HEK293 (cell line): ENCODE results near the gene UROD.

Experiments
- CTCF ChIA-PET: fragments of 350-600 bp; formaldehyde crosslinking; extraction: SDS; loops from one replicate; lab custom pipeline; 2021; ENCODE audit warnings: antibody characterized with exemption; lab: Yijun Ruan, JAX
- POLR2A ChIA-PET: fragments of 300-600 bp; formaldehyde crosslinking; extraction: SDS; loops from one replicate; lab custom pipeline; 2020; ENCODE audit warnings: antibody characterized with exemption, inconsistent platforms; lab: Yijun Ruan, JAX
- H3K27ac ChIP-seq: fragments of 200-500 bp; sonication (Bioruptor generic); 2 replicates; pipeline ENCODE4 v1.5.1; 2014; ENCODE audit warnings: low read depth, low read length, control low read depth, inconsistent platforms; ENCODE audit errors: extremely low read depth
- H3K36me3 ChIP-seq, 2 experiments: fragments of 200-500 bp in 1 of 2; sonication (Bioruptor generic) in 1 of 2; 1 replicate in 1 of 2; 2 replicates in 1 of 2; pipeline ENCODE4 v1.5.1; 2014 to 2017; ENCODE audit warnings: inconsistent platforms in 2 of 2, low read length in 2 of 2; ENCODE audit not compliant: control insufficient read depth in 2 of 2, insufficient read depth in 1 of 2
- H3K4me1 ChIP-seq: fragments of 200-500 bp; sonication (Bioruptor generic); 2 replicates; pipeline ENCODE4 v1.5.1; 2014; ENCODE audit warnings: mild to moderate bottlenecking, low read length, inconsistent platforms; ENCODE audit not compliant: control insufficient read depth, insufficient read depth
- H3K4me3 ChIP-seq: 2 replicates; pipeline ENCODE4 v1.5.1; 2011; ENCODE audit warnings: low read depth, mild to moderate bottlenecking, control low read depth, low read length, moderate library complexity
- H3K9me3 ChIP-seq: fragments of 200-500 bp; sonication (Bioruptor generic); 2 replicates; pipeline ENCODE4 v1.5.1; 2014; ENCODE audit warnings: low read depth, low read length, inconsistent platforms; ENCODE audit not compliant: control insufficient read depth, insufficient read depth
- GLI2 ChIP-seq: fragments of 450-650 bp; formaldehyde crosslinking; IDR thresholded peaks from 2 replicates; pipeline ENCODE4; 2017; ENCODE audit warnings: missing biosample characterization, missing genetic modification characterization, low read depth, borderline replicate concordance
- GLIS1 ChIP-seq: fragments of 450-650 bp; formaldehyde crosslinking; IDR thresholded peaks from 2 replicates; pipeline ENCODE4 v1.5.1; 2016; ENCODE audit warnings: missing biosample characterization, missing genetic modification characterization
- HOXA7 ChIP-seq: sonication (generic); formaldehyde crosslinking; IDR thresholded peaks from 2 replicates; pipeline ENCODE4 v1.8.1; 2022; ENCODE audit warnings: missing genetic modification reagents, borderline replicate concordance
- KLF9 ChIP-seq: fragments of 450-650 bp; formaldehyde crosslinking; IDR thresholded peaks from 2 replicates; pipeline ENCODE4 v1.5.1; 2016; ENCODE audit warnings: missing biosample characterization, missing genetic modification characterization, low read depth
- MEIS1 ChIP-seq: sonication (generic); formaldehyde crosslinking; IDR thresholded peaks from 2 replicates; pipeline ENCODE4 v1.8.1; 2022; ENCODE audit warnings: missing genetic modification reagents, mild to moderate bottlenecking, borderline replicate concordance
- RBAK ChIP-seq: fragments of 450-650 bp; formaldehyde crosslinking; IDR thresholded peaks from 2 replicates; pipeline ENCODE4 v1.5.1; 2016; ENCODE audit warnings: missing biosample characterization, missing genetic modification characterization
- SCRT2 ChIP-seq: fragments of 450-650 bp; formaldehyde crosslinking; IDR thresholded peaks from 2 replicates; pipeline ENCODE4 v1.5.1; 2016; ENCODE audit warnings: missing biosample characterization, missing genetic modification characterization
- ZFHX2 ChIP-seq: fragments of 450-650 bp; formaldehyde crosslinking; conservative IDR thresholded peaks from 2 replicates; pipeline ENCODE4 v1.5.1; 2016; ENCODE audit warnings: missing biosample characterization, missing genetic modification characterization
- ZFP37 ChIP-seq: fragments of 450-650 bp; formaldehyde crosslinking; IDR thresholded peaks from 2 replicates; pipeline ENCODE4 v1.5.1; 2016; ENCODE audit warnings: missing biosample characterization, missing genetic modification characterization
- ZNF121 ChIP-seq: fragments of 450-650 bp; formaldehyde crosslinking; IDR thresholded peaks from 2 replicates; pipeline ENCODE4 v1.5.1; 2016; ENCODE audit warnings: missing biosample characterization, missing genetic modification characterization
- ZNF16 ChIP-seq: fragments of 450-650 bp; formaldehyde crosslinking; IDR thresholded peaks from 2 replicates; pipeline ENCODE4 v1.5.1; 2016; ENCODE audit warnings: low read depth, missing biosample characterization, missing genetic modification characterization
- ZNF24 ChIP-seq: fragments of 450-650 bp; formaldehyde crosslinking; IDR thresholded peaks from 2 replicates; pipeline ENCODE4 v1.5.1; 2016; ENCODE audit warnings: missing biosample characterization, missing genetic modification characterization
- ZNF621 ChIP-seq: fragments of 450-650 bp; formaldehyde crosslinking; IDR thresholded peaks from 2 replicates; pipeline ENCODE4 v1.5.1; 2017; ENCODE audit warnings: missing biosample characterization, missing genetic modification characterization
- ZNF658 ChIP-seq: fragments of 450-650 bp; formaldehyde crosslinking; IDR thresholded peaks from 2 replicates; pipeline ENCODE4; 2016; ENCODE audit warnings: missing biosample characterization, missing genetic modification characterization
- ZNF785 ChIP-seq: fragments of 450-650 bp; formaldehyde crosslinking; IDR thresholded peaks from 2 replicates; pipeline ENCODE4 v1.5.1; 2016; ENCODE audit warnings: missing biosample characterization, missing genetic modification characterization
- ZNF837 ChIP-seq: fragments of 450-650 bp; formaldehyde crosslinking; IDR thresholded peaks from 2 replicates; pipeline ENCODE4 v1.5.1; 2016; ENCODE audit warnings: missing biosample characterization, missing genetic modification characterization
- ZSCAN16 ChIP-seq: fragments of 450-650 bp; formaldehyde crosslinking; IDR thresholded peaks from 2 replicates; pipeline ENCODE4 v1.5.1; 2016; ENCODE audit warnings: missing biosample characterization, missing genetic modification characterization
- TF ChIP-seq, protein P1 (sequence below): fragments of 450-650 bp; formaldehyde crosslinking; IDR thresholded peaks from 2 replicates; pipeline ENCODE4 v1.5.1; 2016; ENCODE audit warnings: missing biosample characterization, missing genetic modification characterization
- TF ChIP-seq, protein P2 (sequence below): fragments of 450-650 bp; formaldehyde crosslinking; conservative IDR thresholded peaks from 2 replicates; pipeline ENCODE4 v1.5.1; 2016; ENCODE audit warnings: low read depth, missing biosample characterization, missing genetic modification characterization
- TF ChIP-seq, protein P3 (sequence below): fragments of 450-650 bp; formaldehyde crosslinking; IDR thresholded peaks from 2 replicates; pipeline ENCODE4 v1.5.1; 2016; ENCODE audit warnings: missing biosample characterization, missing genetic modification characterization
- TF ChIP-seq, protein P4 (sequence below): fragments of 450-650 bp; formaldehyde crosslinking; IDR thresholded peaks from 2 replicates; pipeline ENCODE4 v1.5.1; 2016; ENCODE audit warnings: missing biosample characterization, missing genetic modification characterization

UROD gene

DNA sequence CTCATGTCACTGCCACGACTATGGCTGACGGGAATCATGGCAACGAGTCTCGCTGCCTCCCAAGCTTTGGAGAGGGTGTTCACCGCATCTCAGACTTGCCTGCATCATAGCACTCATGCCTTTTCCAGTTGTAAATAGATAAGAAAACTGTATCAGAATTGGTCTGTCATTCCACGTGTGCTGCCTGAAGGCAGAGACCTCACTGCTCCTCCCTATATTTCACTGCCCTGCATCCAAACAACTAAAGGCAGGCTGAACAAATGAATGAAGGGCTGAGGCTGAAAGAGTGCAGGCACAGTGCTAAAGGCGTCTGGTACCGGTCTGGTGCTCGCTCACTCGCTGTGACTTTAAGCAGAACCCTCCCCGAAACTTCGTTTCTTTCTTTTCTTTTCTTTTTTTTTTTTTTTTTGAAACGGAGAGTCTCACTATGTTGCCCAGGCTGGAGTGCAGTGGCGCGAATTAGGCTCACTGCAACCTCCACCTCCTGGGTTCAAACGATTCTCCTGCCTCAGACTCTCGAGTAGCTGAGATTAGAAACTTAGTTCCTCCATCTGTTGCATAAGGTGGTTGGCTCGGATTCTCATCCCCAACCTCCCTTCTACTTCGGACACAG lies 26.2 kb upstream of the UROD start:
- no peak overlapping the region; the same call in 1 of the 2 replicates for H3K27ac ChIP-seq
- ChIA-PET POLR2A (interaction anchor here (1.0 to 2.2 kb wide), 10 partner anchors 12 to 505 kb away, joined by 3 to 29 read pairs (median 5); partner anchors contain the start of genes BTBD19, HECTD3, PLK3 and PTCH2), CTCF (interaction anchor here (0.9 to 1.9 kb wide), 4 partner anchors 16 to 150 kb away, joined by 3 to 8 read pairs (median 4); no protein-coding TSS in a partner anchor)
- TF ChIP-seq ZNF24 (tag by site-specific recombination) = peak; percentile 86
- TF ChIP-seq ZFP37 = 0 out of 2 replicates have a peak, but pooled peaks have one; percentile 81
- TF ChIP-seq SCRT2 (tag by site-specific recombination) = no peak
- peak; percentile 99 for TF ChIP-seq ZNF121 (tag by site-specific recombination)
- H3K9me3 ChIP-seq = no peaks in the 10 kb centered on the region
- H3K4me1 ChIP-seq = no peaks in the 10 kb centered on the region
- H3K36me3 ChIP-seq = peaks cover 0 to 5% of the 10 kb centered on the region in 2 experiments; a peak in 2 of 3 replicates
- H3K4me3 ChIP-seq = peak overlapping the region; percentile 86

DNA sequence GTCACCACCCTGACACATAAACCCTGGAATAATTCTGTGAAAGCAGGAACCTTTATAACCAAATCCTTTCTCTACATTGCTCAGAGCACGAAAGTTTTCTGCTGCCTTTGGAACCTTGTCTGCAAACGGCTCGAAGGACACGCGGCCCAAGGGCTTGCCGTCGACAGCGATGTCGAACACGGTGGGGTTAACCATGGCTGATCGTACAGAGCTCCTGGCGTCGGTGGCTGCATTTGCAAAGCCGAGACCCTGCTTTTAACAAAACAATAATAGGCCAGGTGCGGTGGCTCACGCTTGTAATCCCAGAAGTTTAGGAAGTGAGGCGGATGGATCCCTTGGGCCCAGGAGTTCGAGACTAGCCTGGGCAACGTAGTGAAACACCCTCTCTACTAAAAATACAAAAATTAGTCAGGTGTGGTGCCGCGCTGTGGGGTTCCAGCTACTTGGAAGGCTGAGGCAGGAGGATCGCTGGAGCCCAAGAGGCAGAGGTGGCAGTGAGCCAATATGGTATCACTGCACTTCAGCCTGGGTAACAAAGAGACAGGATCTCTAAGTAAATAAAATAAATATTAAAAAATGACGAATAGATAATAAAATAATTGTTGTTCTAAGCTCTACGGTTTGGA lies 23.4 kb upstream of the UROD start:
- ChIA-PET POLR2A (interaction anchor here (0.5 to 0.9 kb wide), 2 partner anchors 22 to 42 kb away, joined by 3 read pairs; partner anchors contain the start of gene HECTD3), CTCF (interaction anchor here (0.5 to 0.6 kb wide), 2 partner anchors 12 to 25 kb away, joined by 3 read pairs; no protein-coding TSS in a partner anchor)
- TF ChIP-seq HOXA7 (CRISPR knock-in tag) (no peak), ZNF621 (tag by site-specific recombination) (no peak), ZNF658 (tag by site-specific recombination) (no peak), ZSCAN16 (tag by site-specific recombination) (no peak), KLF9 (no peak), MEIS1 (CRISPR knock-in tag) (no peak), ZNF785 (tag by site-specific recombination) (no peak), GLI2 (tag by site-specific recombination) (no peak), ZNF16 (tag by site-specific recombination) (no peak), RBAK (tag by site-specific recombination) (no peak), GLIS1 (no peak), ZFHX2 (tag by site-specific recombination) (no peak), ZNF837 (no peak)
- TF ChIP-seq, protein P1, sequence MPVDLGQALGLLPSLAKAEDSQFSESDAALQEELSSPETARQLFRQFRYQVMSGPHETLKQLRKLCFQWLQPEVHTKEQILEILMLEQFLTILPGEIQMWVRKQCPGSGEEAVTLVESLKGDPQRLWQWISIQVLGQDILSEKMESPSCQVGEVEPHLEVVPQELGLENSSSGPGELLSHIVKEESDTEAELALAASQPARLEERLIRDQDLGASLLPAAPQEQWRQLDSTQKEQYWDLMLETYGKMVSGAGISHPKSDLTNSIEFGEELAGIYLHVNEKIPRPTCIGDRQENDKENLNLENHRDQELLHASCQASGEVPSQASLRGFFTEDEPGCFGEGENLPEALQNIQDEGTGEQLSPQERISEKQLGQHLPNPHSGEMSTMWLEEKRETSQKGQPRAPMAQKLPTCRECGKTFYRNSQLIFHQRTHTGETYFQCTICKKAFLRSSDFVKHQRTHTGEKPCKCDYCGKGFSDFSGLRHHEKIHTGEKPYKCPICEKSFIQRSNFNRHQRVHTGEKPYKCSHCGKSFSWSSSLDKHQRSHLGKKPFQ (tag by site-specific recombination) = no peak
- TF ChIP-seq, protein P2, sequence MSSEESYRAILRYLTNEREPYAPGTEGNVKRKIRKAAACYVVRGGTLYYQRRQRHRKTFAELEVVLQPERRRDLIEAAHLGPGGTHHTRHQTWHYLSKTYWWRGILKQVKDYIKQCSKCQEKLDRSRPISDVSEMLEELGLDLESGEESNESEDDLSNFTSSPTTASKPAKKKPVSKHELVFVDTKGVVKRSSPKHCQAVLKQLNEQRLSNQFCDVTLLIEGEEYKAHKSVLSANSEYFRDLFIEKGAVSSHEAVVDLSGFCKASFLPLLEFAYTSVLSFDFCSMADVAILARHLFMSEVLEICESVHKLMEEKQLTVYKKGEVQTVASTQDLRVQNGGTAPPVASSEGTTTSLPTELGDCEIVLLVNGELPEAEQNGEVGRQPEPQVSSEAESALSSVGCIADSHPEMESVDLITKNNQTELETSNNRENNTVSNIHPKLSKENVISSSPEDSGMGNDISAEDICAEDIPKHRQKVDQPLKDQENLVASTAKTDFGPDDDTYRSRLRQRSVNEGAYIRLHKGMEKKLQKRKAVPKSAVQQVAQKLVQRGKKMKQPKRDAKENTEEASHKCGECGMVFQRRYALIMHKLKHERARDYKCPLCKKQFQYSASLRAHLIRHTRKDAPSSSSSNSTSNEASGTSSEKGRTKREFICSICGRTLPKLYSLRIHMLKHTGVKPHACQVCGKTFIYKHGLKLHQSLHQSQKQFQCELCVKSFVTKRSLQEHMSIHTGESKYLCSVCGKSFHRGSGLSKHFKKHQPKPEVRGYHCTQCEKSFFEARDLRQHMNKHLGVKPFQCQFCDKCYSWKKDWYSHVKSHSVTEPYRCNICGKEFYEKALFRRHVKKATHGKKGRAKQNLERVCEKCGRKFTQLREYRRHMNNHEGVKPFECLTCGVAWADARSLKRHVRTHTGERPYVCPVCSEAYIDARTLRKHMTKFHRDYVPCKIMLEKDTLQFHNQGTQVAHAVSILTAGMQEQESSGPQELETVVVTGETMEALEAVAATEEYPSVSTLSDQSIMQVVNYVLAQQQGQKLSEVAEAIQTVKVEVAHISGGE (tag by site-specific recombination) = no peak
- TF ChIP-seq, protein P3, sequence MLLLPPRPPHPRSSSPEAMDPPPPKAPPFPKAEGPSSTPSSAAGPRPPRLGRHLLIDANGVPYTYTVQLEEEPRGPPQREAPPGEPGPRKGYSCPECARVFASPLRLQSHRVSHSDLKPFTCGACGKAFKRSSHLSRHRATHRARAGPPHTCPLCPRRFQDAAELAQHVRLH = no peak
- TF ChIP-seq, protein P4, sequence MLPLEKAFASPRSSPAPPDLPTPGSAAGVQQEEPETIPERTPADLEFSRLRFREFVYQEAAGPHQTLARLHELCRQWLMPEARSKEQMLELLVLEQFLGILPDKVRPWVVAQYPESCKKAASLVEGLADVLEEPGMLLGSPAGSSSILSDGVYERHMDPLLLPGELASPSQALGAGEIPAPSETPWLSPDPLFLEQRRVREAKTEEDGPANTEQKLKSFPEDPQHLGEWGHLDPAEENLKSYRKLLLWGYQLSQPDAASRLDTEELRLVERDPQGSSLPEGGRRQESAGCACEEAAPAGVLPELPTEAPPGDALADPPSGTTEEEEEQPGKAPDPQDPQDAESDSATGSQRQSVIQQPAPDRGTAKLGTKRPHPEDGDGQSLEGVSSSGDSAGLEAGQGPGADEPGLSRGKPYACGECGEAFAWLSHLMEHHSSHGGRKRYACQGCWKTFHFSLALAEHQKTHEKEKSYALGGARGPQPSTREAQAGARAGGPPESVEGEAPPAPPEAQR = no peak
- no peak overlapping the region for H3K4me3 ChIP-seq
- H3K36me3 ChIP-seq = no peaks in the 10 kb centered on the region
- no peaks in the 10 kb centered on the region for H3K4me1 ChIP-seq
- no peaks in the 10 kb centered on the region for H3K9me3 ChIP-seq
- H3K27ac ChIP-seq = no peak overlapping the region
